Rectal smooth muscle tissue (tissue), 1 donor: ENCODE measurements around the gene DENND6B.

Source experiments
- H3K27ac ChIP-seq: one replicate; pipeline ENCODE4 v1.7.0; 2013; ENCODE audit warnings: low read depth, low read length, inconsistent platforms
- H3K27me3 ChIP-seq: one replicate; pipeline ENCODE4 v1.7.0; 2013; ENCODE audit warnings: low read length; ENCODE audit not compliant: control insufficient read depth, insufficient read depth
- H3K36me3 ChIP-seq: one replicate; pipeline ENCODE4 v1.7.0; 2013; ENCODE audit warnings: low read length; ENCODE audit not compliant: control insufficient read depth, insufficient read depth
- H3K4me1 ChIP-seq: one replicate; pipeline ENCODE4 v1.7.0; 2013; ENCODE audit warnings: low read length; ENCODE audit not compliant: control insufficient read depth, insufficient read depth
- H3K4me3 ChIP-seq: one replicate; pipeline ENCODE4 v1.7.0; 2013; ENCODE audit warnings: low read length
- H3K9ac ChIP-seq: one replicate; pipeline ENCODE4 v1.7.0; 2013; ENCODE audit warnings: low read length

The DENND6B gene

DNA sequence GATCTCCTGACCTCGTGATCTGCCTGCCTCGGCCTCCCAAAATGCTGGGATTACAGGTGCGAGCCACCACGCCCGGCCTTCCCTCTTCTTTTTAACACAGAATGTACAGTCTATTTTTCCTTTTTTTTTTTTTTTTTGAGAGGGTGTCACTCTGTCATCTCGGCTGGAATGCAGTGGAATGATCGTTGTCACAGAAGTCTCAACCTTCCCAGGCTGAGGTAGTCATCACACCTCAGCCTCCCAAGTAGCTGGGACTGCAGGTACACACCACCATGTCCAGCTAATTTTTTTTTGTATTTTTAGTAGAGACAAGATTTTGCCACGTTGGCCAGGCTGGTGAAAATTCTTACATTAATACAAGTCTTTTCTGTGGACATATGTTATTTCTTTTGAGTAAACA lies 29.4 kb upstream of the DENND6B start:
- no peaks in the 10 kb centered on the region for H3K36me3 ChIP-seq
- H3K27me3 ChIP-seq = no peaks in the 10 kb centered on the region
- H3K4me3 ChIP-seq = no peak overlapping the region
- H3K27ac ChIP-seq = no peak overlapping the region
- H3K4me1 ChIP-seq = no peaks in the 10 kb centered on the region
- H3K9ac ChIP-seq = no peak overlapping the region

- no peaks in the 10 kb centered on the region for H3K36me3 ChIP-seq
- H3K27ac ChIP-seq = no peak overlapping the region
- no peak overlapping the region for H3K4me3 ChIP-seq
- no peak overlapping the region for H3K9ac ChIP-seq
- H3K27me3 ChIP-seq = no peaks in the 10 kb centered on the region
- no peaks in the 10 kb centered on the region for H3K4me1 ChIP-seq
Observed at GRCh38 chr22:50348058-50348457, 21.2 kb upstream of the DENND6B start.

GRCh38 chr22:50347157-50347556 lies 20.3 kb upstream of the DENND6B start:
- Histone ChIP-seq H3K9ac (no peak overlapping the region), H3K36me3 (no peaks in the 10 kb centered on the region), H3K4me3 (no peak overlapping the region), H3K27me3 (no peaks in the 10 kb centered on the region), H3K27ac (no peak overlapping the region), H3K4me1 (peaks cover 4% of the 10 kb centered on the region)

GRCh38 chr22:50346470-50346869 lies 19.7 kb upstream of the DENND6B start:
- H3K4me3 ChIP-seq = no peak overlapping the region
- H3K27me3 ChIP-seq = no peaks in the 10 kb centered on the region
- H3K9ac ChIP-seq = no peak overlapping the region
- H3K4me1 ChIP-seq = peaks cover 6% of the 10 kb centered on the region
- H3K36me3 ChIP-seq = no peaks in the 10 kb centered on the region
- no peak overlapping the region for H3K27ac ChIP-seq

DNA sequence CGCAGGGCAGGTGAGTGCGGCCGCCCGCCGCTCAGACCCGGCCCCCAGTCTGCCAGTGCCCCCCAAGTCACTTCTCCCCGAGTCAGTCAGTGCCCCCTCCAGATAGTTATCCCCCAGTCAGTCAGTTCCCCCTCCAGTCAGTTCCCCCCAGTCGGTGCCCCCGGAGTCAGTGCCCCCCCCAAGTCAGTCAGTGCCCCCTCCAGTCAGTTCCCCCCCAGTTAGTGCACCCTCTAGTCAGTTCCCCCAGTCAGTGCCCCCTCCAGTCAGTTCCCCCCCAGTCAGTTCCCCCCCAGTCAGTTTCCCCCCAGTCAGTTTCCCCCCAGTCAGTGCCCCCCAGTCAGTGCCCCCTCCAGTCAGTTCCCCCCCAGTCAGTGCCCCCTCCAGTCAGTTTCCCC lies 16.7 kb upstream of the DENND6B start:
- peaks cover 6% of the 10 kb centered on the region for H3K4me1 ChIP-seq
- H3K9ac ChIP-seq = peak overlapping the region; percentile 24
- no peaks in the 10 kb centered on the region for H3K27me3 ChIP-seq
- H3K27ac ChIP-seq = peak overlapping the region; percentile 52
- H3K36me3 ChIP-seq = no peaks in the 10 kb centered on the region
- H3K4me3 ChIP-seq = peak overlapping the region; percentile 83

DNA sequence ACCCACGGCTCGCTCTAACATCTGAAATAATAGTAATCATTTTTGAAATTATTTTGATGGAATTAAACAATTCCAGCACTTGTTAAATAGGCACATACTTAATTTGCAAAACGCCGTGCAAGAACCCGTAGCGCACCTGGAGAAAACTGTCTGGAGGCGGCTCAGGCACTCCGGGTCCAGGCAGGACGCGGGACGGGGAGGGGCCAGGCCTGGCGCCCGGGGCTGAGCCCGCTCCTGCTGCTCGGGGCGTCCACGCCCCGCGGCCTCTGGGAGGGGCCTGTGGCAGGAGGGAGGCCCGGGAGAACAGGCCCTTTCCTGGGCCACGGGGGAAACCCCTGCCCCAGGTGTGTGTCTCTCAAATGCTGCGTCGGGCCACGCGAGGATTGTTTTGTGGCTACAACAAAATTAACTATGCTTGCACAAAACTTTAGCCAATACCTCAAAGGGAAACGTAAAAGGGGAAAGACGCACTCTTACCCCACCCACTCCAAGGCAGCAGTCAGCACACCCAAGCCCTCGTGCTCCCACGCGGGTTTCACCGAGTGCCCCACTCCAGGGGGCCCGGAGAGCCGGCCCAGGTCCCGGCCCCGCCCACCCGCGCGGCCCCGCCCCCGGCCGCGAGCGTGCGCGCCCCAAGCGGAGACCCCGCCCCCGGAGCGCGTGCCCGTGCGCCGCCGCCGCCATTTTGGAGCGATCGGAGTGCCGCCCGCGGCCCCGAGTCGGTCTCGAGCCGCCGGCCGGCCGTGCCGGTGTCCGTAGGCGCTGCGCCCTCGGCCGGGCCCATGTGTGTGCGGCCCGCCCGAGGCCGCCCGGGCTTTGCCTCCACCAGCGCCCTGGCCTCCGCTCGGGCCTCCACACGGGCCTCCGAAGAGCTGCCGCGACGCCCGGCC lies 16.1 kb upstream of the DENND6B start, which contains the start of gene PPP6R2:
Gene PPP6R2, plus strand, starts transcription at position 677 of the 890 bp plus-strand sequence. CDS start 50,582 bp downstream, outside the sequence.
- Histone ChIP-seq H3K36me3 (no peaks in the 10 kb centered on the region), H3K4me1 (peaks cover 6% of the 10 kb centered on the region), H3K27ac (peak within 1 kb of the TSS; percentile 56), H3K4me3 (peak within 1 kb of the TSS; percentile 83), H3K27me3 (no peaks in the 10 kb centered on the region), H3K9ac (peak within 1 kb of the TSS; percentile 45)

DNA sequence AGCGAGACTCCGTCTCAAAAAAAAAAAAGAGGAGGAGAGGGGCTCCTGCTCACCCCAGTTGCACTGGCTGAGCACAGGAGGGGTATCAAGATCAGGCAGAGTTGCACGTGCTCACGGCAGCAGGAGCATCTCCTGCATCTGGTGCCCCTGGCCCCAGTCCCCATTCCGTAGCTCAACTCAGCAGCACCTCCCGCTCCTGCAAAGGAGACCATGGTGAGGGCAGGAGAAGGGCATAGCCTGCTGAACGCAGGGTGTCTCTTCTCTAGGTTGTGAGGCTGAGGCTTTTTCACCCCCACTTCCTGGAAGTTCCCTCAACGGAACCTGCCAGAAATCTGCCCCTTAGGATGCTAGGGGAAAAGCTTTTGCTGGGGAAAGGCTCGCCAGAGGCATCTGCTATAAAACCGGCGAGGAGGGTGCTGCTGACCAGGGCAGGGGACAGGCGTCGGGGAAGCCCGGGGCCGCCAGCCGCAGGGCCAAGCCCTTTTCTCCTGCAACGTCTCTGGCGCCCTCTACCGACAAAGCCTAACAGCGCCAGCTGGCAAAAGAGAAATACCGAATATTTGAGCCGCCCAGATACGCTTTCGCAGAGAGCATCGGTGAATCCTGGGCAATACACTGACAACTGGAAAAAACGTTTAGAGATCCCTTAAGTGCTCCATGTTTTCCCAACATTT lies 15.3 kb upstream of the DENND6B start:
- Histone ChIP-seq H3K36me3 (no peaks in the 10 kb centered on the region), H3K4me3 (peak overlapping the region; percentile 83), H3K27ac (peak overlapping the region; percentile 56), H3K27me3 (no peaks in the 10 kb centered on the region), H3K9ac (peak overlapping the region; percentile 45), H3K4me1 (peaks cover 6% of the 10 kb centered on the region)

DNA sequence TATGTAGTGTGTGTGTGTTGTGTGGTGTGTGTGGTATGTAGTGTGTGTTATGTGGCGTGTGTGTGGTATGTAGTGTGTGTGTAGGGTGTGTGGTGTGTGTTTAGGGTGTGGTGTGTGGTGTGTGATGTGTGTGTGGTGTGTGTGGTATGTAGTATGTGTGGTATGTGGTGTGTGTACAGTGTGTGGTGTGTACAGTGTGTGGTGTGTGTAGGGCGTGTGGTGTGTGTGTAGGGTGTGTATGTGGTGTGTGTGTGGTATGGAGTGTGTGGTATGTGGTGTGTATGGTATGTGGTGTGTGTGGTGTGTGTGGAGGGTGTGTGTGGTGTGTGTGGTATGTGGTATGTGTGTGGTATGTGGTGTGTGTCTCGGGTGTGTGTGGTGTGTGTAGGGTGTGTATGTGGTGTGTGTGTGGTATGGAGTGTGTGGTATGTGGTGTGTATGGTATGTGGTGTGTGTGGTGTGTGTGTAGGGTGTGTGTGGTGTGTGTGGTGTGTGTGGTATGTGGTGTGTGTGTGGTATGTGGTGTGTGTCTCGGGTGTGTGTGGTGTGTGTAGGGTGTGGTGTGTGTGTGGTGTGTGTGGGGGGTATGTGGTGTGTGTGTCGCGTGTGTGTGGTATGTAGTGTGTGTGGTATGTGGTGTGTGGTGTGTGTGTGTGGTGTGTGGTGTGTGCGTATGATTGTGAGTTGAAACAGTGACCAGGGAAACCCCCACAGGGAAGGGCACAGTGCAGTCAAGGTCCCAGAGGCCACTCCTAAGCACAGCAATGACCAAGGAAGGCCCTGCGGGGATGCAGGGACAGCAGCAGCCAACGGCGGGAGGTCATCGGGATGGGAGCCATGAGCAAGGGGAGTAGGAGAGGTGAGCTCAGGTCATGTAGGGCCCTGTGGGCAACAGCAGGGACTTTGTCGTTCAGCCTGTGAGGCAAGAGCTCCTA lies 13.4 kb upstream of the DENND6B start:
- no peak overlapping the region for H3K9ac ChIP-seq
- peaks cover 6% of the 10 kb centered on the region for H3K4me1 ChIP-seq
- H3K27me3 ChIP-seq = no peaks in the 10 kb centered on the region
- H3K4me3 ChIP-seq = no peak overlapping the region
- no peak overlapping the region for H3K27ac ChIP-seq
- H3K36me3 ChIP-seq = no peaks in the 10 kb centered on the region

GRCh38 chr22:50338860-50339462 lies 12.1 kb upstream of the DENND6B start:
- peaks cover 6% of the 10 kb centered on the region for H3K4me1 ChIP-seq
- no peak overlapping the region for H3K9ac ChIP-seq
- H3K27ac ChIP-seq = no peak overlapping the region
- H3K4me3 ChIP-seq = no peak overlapping the region
- H3K36me3 ChIP-seq = no peaks in the 10 kb centered on the region
- H3K27me3 ChIP-seq = no peaks in the 10 kb centered on the region

DNA sequence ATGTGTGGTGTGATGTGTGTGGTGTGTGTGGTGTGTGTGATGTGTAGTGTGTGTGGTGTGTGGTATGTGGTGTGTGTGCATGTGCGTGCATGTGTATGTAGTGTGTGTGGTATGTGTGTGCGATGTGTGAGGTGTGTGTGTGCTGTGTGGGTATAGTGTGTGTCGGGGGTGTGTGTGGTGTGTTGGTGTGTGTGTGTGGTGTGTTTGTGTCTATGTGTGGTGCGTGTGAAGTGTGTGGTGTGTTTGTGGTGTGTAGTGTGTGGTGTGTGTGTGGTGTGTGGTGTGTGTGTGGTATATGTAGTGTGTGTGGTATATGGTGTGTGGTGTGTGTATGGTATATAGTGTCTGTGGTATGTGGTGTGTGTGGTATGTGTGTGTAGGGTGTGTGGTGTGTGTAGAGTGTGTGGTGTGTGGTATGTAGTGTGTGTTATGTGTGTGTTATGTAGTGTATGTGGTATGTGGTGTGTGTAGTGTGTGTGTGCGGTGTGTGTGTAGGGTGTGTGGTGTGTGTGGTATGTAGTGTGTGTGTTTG lies 11.3 kb upstream of the DENND6B start:
- Histone ChIP-seq H3K9ac (no peak overlapping the region), H3K27ac (no peak overlapping the region), H3K4me1 (peaks cover 6% of the 10 kb centered on the region), H3K27me3 (no peaks in the 10 kb centered on the region), H3K36me3 (no peaks in the 10 kb centered on the region), H3K4me3 (no peak overlapping the region)

GRCh38 chr22:50337262-50338041 lies 10.6 kb upstream of the DENND6B start:
- no peaks in the 10 kb centered on the region for H3K27me3 ChIP-seq
- no peaks in the 10 kb centered on the region for H3K36me3 ChIP-seq
- no peak overlapping the region for H3K4me3 ChIP-seq
- H3K4me1 ChIP-seq = peaks cover 4% of the 10 kb centered on the region
- no peak overlapping the region for H3K27ac ChIP-seq
- H3K9ac ChIP-seq = no peak overlapping the region
